GM18526 (cell line): ENCODE data around the gene PLEKHD1.

Source experiments
- POLR2A ChIP-seq: IDR thresholded peaks from 3 replicates; pipeline ENCODE4 v1.6.1; 2011; ENCODE audit not compliant: insufficient read length; ENCODE audit errors: extremely low read depth

PLEKHD1 gene

GRCh38 chr14:69579476-69579875, 94.9 kb downstream of the PLEKHD1 start:
- no peak for TF ChIP-seq POLR2A

DNA sequence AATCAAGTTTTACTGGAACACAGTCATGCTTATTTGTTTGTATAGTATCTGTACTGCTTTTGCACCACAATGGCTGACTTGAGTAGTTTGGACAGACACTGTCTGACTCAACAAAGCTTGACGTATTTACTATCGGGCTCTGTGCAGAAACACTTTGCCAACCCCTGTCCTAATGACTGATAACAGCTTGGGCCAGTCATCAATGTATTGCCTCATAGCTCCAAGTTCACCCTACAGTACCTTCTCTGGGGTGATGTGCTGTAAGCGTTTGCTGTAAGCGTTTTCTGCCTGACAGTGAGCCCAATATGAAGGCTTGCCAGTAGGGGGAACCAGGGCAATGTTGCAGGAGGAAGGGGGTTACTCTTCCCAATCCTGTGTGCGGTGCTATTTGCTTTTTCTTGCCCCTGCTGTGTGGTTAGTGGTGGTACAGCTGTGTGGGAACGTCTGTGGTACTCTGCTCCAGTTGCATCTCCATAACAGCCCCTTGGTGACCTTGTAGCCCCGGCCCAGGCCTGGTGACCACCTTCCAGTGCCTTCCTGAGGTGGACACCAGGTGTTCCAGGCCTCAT, 95.6 kb downstream of the PLEKHD1 start:
- TF ChIP-seq POLR2A: no peak
